Measurements from ENCODE around the gene HOXA6.

HOXA6 gene

GRCh38 chr7:27177795-27178320, 30.3 kb upstream of the HOXA6 start:
- DNase-seq (ENCODE audit: low spot score), result no peak
- peak overlapping the region; percentile 33 for H3K4me3 ChIP-seq (ENCODE audit: severe bottlenecking)
- H3K4me1 ChIP-seq (ENCODE audit: insufficient read depth, poor library complexity, severe bottlenecking), result peaks cover 26% of the 10 kb centered on the region
- H3K27me3 ChIP-seq (ENCODE audit: insufficient read depth, poor library complexity, severe bottlenecking), result no peaks in the 10 kb centered on the region
- no peaks in the 10 kb centered on the region for H3K36me3 ChIP-seq (ENCODE audit: low read depth)
- peak overlapping the region; percentile 93 for H3K27ac ChIP-seq (ENCODE audit: poor library complexity, severe bottlenecking)
- TF ChIP-seq, protein P1, sequence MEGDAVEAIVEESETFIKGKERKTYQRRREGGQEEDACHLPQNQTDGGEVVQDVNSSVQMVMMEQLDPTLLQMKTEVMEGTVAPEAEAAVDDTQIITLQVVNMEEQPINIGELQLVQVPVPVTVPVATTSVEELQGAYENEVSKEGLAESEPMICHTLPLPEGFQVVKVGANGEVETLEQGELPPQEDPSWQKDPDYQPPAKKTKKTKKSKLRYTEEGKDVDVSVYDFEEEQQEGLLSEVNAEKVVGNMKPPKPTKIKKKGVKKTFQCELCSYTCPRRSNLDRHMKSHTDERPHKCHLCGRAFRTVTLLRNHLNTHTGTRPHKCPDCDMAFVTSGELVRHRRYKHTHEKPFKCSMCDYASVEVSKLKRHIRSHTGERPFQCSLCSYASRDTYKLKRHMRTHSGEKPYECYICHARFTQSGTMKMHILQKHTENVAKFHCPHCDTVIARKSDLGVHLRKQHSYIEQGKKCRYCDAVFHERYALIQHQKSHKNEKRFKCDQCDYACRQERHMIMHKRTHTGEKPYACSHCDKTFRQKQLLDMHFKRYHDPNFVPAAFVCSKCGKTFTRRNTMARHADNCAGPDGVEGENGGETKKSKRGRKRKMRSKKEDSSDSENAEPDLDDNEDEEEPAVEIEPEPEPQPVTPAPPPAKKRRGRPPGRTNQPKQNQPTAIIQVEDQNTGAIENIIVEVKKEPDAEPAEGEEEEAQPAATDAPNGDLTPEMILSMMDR (IDR thresholded peaks at IDR 0.05; ENCODE audit: poor library complexity, severe bottlenecking), result no peak
- ATAC-seq (ENCODE audit: low read depth), result no peak
- H3K9me3 ChIP-seq (ENCODE audit: severe bottlenecking), result no peaks in the 10 kb centered on the region

DNA sequence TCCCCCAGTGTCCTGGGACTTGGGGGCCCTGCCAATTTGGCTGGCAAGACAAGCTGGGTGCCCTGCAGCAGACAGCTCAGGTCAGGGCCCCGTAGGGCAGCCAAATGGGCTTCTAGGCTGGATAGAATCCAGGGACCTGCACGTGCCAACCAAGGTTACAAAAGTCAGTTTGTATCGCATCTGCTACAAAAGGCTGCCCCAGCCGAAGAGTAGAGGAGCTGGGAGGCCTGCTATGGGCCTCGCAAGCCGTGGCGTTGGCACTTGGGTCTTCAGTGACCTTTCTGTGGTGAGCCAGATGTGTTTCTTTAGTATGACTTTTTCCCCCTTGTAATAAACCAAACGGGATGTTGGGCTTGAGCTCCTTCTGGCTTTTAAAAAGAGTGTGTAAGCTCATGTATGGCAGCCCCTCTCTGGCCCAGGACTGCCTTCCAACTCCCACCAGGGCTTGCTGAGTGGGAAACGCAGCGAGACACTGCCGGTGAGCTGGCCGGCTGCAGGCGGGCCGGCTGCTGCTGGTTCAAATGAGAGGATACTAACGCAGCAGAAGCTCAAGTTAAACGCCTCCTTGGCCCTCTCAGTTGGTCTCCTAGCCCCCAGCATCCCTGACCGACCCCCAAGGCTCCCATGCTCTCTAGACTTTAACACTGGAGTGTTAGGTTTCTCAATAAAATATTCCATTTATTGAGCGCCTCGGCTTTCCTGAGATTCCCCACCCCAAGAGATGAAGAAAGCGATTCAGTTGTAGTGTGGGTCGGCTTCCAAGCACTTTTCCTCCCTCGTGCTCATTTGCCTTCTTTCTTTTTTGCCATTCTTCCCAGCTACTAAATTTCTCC, 29.6 kb upstream of the HOXA6 start:
- no peaks in the 10 kb centered on the region for H3K9me3 ChIP-seq (ENCODE audit: severe bottlenecking)
- peaks cover 26% of the 10 kb centered on the region for H3K4me1 ChIP-seq (ENCODE audit: insufficient read depth, poor library complexity, severe bottlenecking)
- peak overlapping the region; percentile 33 for H3K4me3 ChIP-seq (ENCODE audit: severe bottlenecking)
- ATAC-seq (ENCODE audit: low read depth) (no peak), DNase-seq (ENCODE audit: low spot score) (peak; percentile 56)
- TF ChIP-seq, protein P1 (IDR thresholded peaks at IDR 0.05; ENCODE audit: poor library complexity, severe bottlenecking), result no peak
- H3K27ac ChIP-seq (ENCODE audit: poor library complexity, severe bottlenecking), result peak overlapping the region; percentile 93
- H3K27me3 ChIP-seq (ENCODE audit: insufficient read depth, poor library complexity, severe bottlenecking), result no peaks in the 10 kb centered on the region
- H3K36me3 ChIP-seq (ENCODE audit: low read depth), result no peaks in the 10 kb centered on the region

DNA sequence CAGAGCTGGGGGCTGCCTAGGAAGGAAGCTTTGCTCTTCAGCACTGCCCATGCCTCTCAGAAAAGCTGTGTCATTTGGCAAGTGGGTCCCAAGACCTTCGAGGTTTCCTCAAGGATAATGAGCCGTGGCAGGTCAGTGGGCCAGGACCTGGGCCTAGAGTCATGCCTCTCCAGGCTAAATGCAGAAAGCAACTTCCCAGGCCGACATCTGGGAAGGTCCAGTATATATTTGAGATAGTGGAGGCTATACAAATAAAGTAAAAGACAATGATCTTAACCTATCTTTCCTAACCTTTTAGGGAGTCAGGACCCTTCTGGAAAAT, 28.9 kb upstream of the HOXA6 start:
- Histone ChIP-seq H3K36me3 (ENCODE audit: low read depth) (no peaks in the 10 kb centered on the region), H3K9me3 (ENCODE audit: severe bottlenecking) (no peaks in the 10 kb centered on the region), H3K27me3 (ENCODE audit: insufficient read depth, poor library complexity, severe bottlenecking) (no peaks in the 10 kb centered on the region), H3K4me3 (ENCODE audit: severe bottlenecking) (peak overlapping the region; percentile 14), H3K27ac (ENCODE audit: poor library complexity, severe bottlenecking) (peak overlapping the region; percentile 93), H3K4me1 (ENCODE audit: insufficient read depth, poor library complexity, severe bottlenecking) (peaks cover 26% of the 10 kb centered on the region)
- no peak for ATAC-seq (ENCODE audit: low read depth)
- TF ChIP-seq, protein P1 (IDR thresholded peaks at IDR 0.05; ENCODE audit: poor library complexity, severe bottlenecking), result no peak
- peak; percentile 60 for DNase-seq (ENCODE audit: low spot score)

- peak; percentile 67 for DNase-seq (ENCODE audit: low spot score)
- peak overlapping the region; percentile 93 for H3K27ac ChIP-seq (ENCODE audit: poor library complexity, severe bottlenecking)
- peak overlapping the region; percentile 14 for H3K4me3 ChIP-seq (ENCODE audit: severe bottlenecking)
- H3K9me3 ChIP-seq (ENCODE audit: severe bottlenecking), result no peaks in the 10 kb centered on the region
- TF ChIP-seq, protein P1 (IDR thresholded peaks at IDR 0.05; ENCODE audit: poor library complexity, severe bottlenecking), result no peak
- ATAC-seq (ENCODE audit: low read depth), result peak; percentile 2; the same call in 2 of the 3 replicates
- peaks cover 26% of the 10 kb centered on the region for H3K4me1 ChIP-seq (ENCODE audit: insufficient read depth, poor library complexity, severe bottlenecking)
- H3K27me3 ChIP-seq (ENCODE audit: insufficient read depth, poor library complexity, severe bottlenecking), result no peaks in the 10 kb centered on the region
- peaks cover 1% of the 10 kb centered on the region; the same call in 1 of the 2 replicates for H3K36me3 ChIP-seq (ENCODE audit: low read depth)
Measured at GRCh38 chr7:27175626-27176523, 28.3 kb upstream of the HOXA6 start.

Data from RWPE2 (cell line).